ENCODE results near the gene CTDSPL2.
"Not testable (repeated sequence)": the region's sequence is repeated elsewhere in the genome, so short reads cannot be mapped to it uniquely, and the experiment has no call there.

The CTDSPL2 gene

GRCh38 chr15:44542596-44542995 is 115.2 kb downstream of the CTDSPL2 start:
- DNase-seq = no peak

- DNase-seq = not testable (repeated sequence)
Observed at GRCh38 chr15:44544745-44545144, 117.3 kb downstream of the CTDSPL2 start.

- no peak for DNase-seq
Observed at GRCh38 chr15:44545913-44546802, 118.7 kb downstream of the CTDSPL2 start.

- DNase-seq = not testable (repeated sequence)
Observed at GRCh38 chr15:44549152-44549551, 121.7 kb downstream of the CTDSPL2 start.

- DNase-seq = no peak
Observed at GRCh38 chr15:44550256-44550655, 122.8 kb downstream of the CTDSPL2 start.

- no peak for DNase-seq
Observed at GRCh38 chr15:44550734-44551133, 123.3 kb downstream of the CTDSPL2 start.

GRCh38 chr15:44554934-44555723 is 127.7 kb downstream of the CTDSPL2 start:
- DNase-seq = no peak

- not testable (repeated sequence) for DNase-seq
Observed at GRCh38 chr15:44560926-44561325, 133.5 kb downstream of the CTDSPL2 start.

- DNase-seq = no peak
Observed at GRCh38 chr15:44565387-44566154, 138.1 kb downstream of the CTDSPL2 start.

- no peak for DNase-seq
Observed at GRCh38 chr15:44566155-44566540, 138.7 kb downstream of the CTDSPL2 start.

GRCh38 chr15:44568338-44568737 is 140.9 kb downstream of the CTDSPL2 start:
- no peak for DNase-seq

- no peak for DNase-seq
Observed at GRCh38 chr15:44569316-44569715, 141.9 kb downstream of the CTDSPL2 start.

GRCh38 chr15:44570361-44570760 is 142.9 kb downstream of the CTDSPL2 start:
- no peak for DNase-seq

GRCh38 chr15:44573386-44573785 is 146.0 kb downstream of the CTDSPL2 start:
- DNase-seq = no peak

GRCh38 chr15:44574734-44575133 is 147.3 kb downstream of the CTDSPL2 start:
- no peak for DNase-seq
